T-cell (primary cell): Measurements from ENCODE around the gene ADSS2. TPM values are rescaled to one million over a fixed set of nuclear protein-coding genes. Genes with fewer than 3 reads are reported as not detected.

Experiments
- ATAC-seq, 4 experiments: fragments of 200-7000 bp in 3 of 4; fragments of 150-1000 bp in 1 of 4; cut with Tn5 transposase; replicated peaks in 1 of 4; 1 replicate in 3 of 4; 2 replicates in 1 of 4; pipeline ENCODE4 v1.10.0; 2021; ENCODE audit warnings: moderate library complexity in 3 of 4, mild to moderate bottlenecking in 2 of 4, moderate number of reproducible peaks in 1 of 4
- CTCF ChIA-PET, 2 donors: fragments of 300-600 bp; sonication (Branson Sonifier 250); formaldehyde crosslinking; loops; one replicate each; lab custom pipeline; 2022; ENCODE audit warnings: antibody characterized with exemption in 2 of 2; lab: Charles Lee
- POLR2A ChIA-PET, 2 donors: fragments of 300-600 bp; sonication (Branson Sonifier 250); formaldehyde crosslinking; loops; one replicate each; lab custom pipeline; 2022; ENCODE audit warnings: antibody characterized with exemption in 2 of 2; lab: Charles Lee
- DNase-seq, 35 experiments: peaks; one replicate each; pipeline versions ENCODE4 v3.0.0 to v3.0.0-alpha.2; 2013 to 2023
- H3K27ac ChIP-seq: one replicate; pipeline ENCODE4 v1.5.1; 2013; ENCODE audit warnings: low read length
- H3K27me3 ChIP-seq, 2 experiments: replicated peaks in 1 of 2; 1 replicate in 1 of 2; 2 replicates in 1 of 2; pipeline versions ENCODE4 v1.6.1 to v1.7.0; 2013; ENCODE audit warnings: low read length in 1 of 2, mixed read lengths in 1 of 2; ENCODE audit not compliant: control insufficient read depth in 2 of 2, insufficient read depth in 2 of 2; ENCODE audit errors: extremely low read depth in 1 of 2
- H3K36me3 ChIP-seq, 2 donors: 1 replicate in 1 of 2; 2 replicates in 1 of 2; pipeline versions ENCODE4 v1.6.1 to v1.7.0; 2013; ENCODE audit warnings: low read length in 1 of 2; ENCODE audit not compliant: control insufficient read depth in 2 of 2, insufficient read depth in 1 of 2; ENCODE audit errors: extremely low read depth in 1 of 2
- H3K4me1 ChIP-seq, 2 experiments: 1 replicate in 1 of 2; 2 replicates in 1 of 2; pipeline versions ENCODE4 v1.6.1 to v1.7.0; 2013; ENCODE audit warnings: low read length in 2 of 2, mixed read lengths in 1 of 2; ENCODE audit not compliant: insufficient read depth in 2 of 2, control insufficient read depth in 1 of 2; ENCODE audit errors: extremely low read depth in 1 of 2
- H3K4me3 ChIP-seq, 2 donors: 1 replicate in 1 of 2; 2 replicates in 1 of 2; pipeline versions ENCODE4 v1.5.1 to v1.7.0; 2013; ENCODE audit warnings: mild to moderate bottlenecking in 2 of 2, low read length in 1 of 2, moderate library complexity in 1 of 2; ENCODE audit not compliant: control insufficient read depth in 1 of 2; ENCODE audit errors: extremely low read depth in 1 of 2
- H3K9me3 ChIP-seq: 2 replicates; pipeline ENCODE4 v1.7.0; 2013
- H3K27ac Mint-ChIP-seq, 2 donors: one replicate each; pipeline ENCODE4 v1.8.0; 2020 to 2021; ENCODE audit warnings: mild to moderate bottlenecking in 2 of 2, mixed read lengths in 2 of 2
- H3K27me3 Mint-ChIP-seq, 2 donors: one replicate each; pipeline ENCODE4 v1.8.0; 2021 to 2022; ENCODE audit warnings: mixed read lengths in 2 of 2
- H3K36me3 Mint-ChIP-seq: one replicate; pipeline ENCODE4 v1.8.0; 2021; ENCODE audit warnings: mixed read lengths
- H3K4me1 Mint-ChIP-seq, 3 donors: one replicate each; pipeline ENCODE4 v1.8.0; 2020 to 2022; ENCODE audit warnings: mixed read lengths in 3 of 3, mild to moderate bottlenecking in 1 of 3
- H3K4me3 Mint-ChIP-seq, 3 donors: one replicate each; pipeline ENCODE4 v1.8.0; 2020 to 2022; ENCODE audit warnings: mild to moderate bottlenecking in 3 of 3, mixed read lengths in 3 of 3, moderate library complexity in 3 of 3
- H3K9me3 Mint-ChIP-seq, 3 donors: one replicate each; pipeline ENCODE4 v1.8.0; 2020 to 2022; ENCODE audit warnings: mixed read lengths in 3 of 3
- WGBS: methylation state at CpG from one replicate; pipeline ENCODE4 v1.1.5; 2013; ENCODE audit warnings: missing lambda C conversion rate; ENCODE audit not compliant: insufficient coverage; 5-methylcytosine and 5-hydroxymethylcytosine counted together
- total RNA-seq, 35 experiments: library from RNA in 6 of 35; stranded (reverse) in 6 of 35; fragments of 120-200 nt in 1 of 35; gene quantifications; one replicate each; pipeline versions ENCODE4 v1.2.1 to v1.2.4 and lab custom pipeline; 2013 to 2026

The ADSS2 gene
- total RNA-seq, 5 donors from 2014 or later (not counting 1 experiment from before 2014, with no cell fraction given), result 49.6 to 53.4 (median 51.6) TPM

- ATAC-seq (no peak), DNase-seq (no peak)
- CTCF ChIA-PET, result interaction anchor here in 1 of 2 donors (0.6 kb wide), 1 partner anchor 359 kb away, joined by 3 read pairs; no protein-coding TSS in a partner anchor
- H3K9me3 ChIP-seq, result no peaks in the 10 kb centered on the region
- no peaks in the 10 kb centered on the region for H3K27me3 ChIP-seq
- H3K4me3 Mint-ChIP-seq, result no peak overlapping the region
- H3K4me3 ChIP-seq, result no peak overlapping the region
- peaks cover 7 to 13% of the 10 kb centered on the region in 2 experiments for H3K4me1 ChIP-seq
- peaks cover 21% of the 10 kb centered on the region for H3K36me3 Mint-ChIP-seq
- peaks cover 0 to 4% of the 10 kb centered on the region in 2 donors for H3K36me3 ChIP-seq
- H3K4me1 Mint-ChIP-seq, result peaks cover 67 to 71% (median 68%) of the 10 kb centered on the region in 3 donors
- no peak overlapping the region for H3K27ac Mint-ChIP-seq
- no peak overlapping the region for H3K27ac ChIP-seq
- no peaks in the 10 kb centered on the region for H3K27me3 Mint-ChIP-seq
- no peaks in the 10 kb centered on the region for H3K9me3 Mint-ChIP-seq
- no CpG with 5 or more reads among the region's 2 CpGs for WGBS
- POLR2A ChIA-PET, result interaction anchor here in 1 of 2 donors (0.5 to 0.6 kb wide), 2 partner anchors 12 to 764 kb away, joined by 3 to 4 read pairs; no protein-coding TSS in a partner anchor
Observed at GRCh38 chr1:244442850-244443249, 8.9 kb downstream of the ADSS2 start.

DNA sequence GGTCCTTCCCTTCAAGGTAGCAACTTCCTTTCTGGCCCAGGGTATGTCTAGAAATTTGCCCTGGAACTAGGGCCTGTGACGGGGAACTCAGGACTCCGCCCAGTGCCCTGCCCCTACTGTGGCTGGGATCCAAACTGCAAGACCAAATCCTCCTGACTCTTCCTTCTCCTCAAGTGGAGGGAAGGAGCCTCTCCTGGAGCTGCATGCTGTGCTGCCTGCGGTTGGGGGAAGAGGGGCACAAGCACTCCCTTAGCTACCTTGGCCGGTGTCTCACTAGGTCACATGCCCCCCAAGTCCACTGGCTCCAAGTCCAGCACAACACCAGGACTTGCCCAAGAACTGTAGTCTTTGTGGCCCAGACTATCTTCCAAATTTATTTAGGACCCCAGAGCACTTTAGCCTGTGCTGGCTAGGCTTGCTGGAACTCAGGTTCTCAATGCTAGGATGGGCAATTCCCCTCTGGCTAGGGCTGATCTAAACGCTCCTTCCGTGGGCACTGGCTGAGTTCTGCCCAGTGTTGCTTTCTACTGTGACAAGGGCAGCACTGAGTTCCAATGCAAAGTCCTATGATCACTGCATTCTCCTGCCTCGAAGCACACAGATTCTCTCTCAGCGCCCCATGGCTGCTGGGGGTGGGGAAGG is 12.2 kb downstream of the ADSS2 start:
- no peaks in the 10 kb centered on the region for H3K27me3 Mint-ChIP-seq
- Histone ChIP-seq H3K9me3 (no peaks in the 10 kb centered on the region), H3K4me1 (peaks cover 0 to 10% of the 10 kb centered on the region in 2 experiments), H3K4me3 (no peak overlapping the region), H3K27me3 (no peaks in the 10 kb centered on the region), H3K36me3 (peaks cover 3 to 18% of the 10 kb centered on the region in 2 donors), H3K27ac (no peak overlapping the region)
- DNase-seq (no peak), ATAC-seq (no peak)
- ChIA-PET CTCF (no interaction called here), POLR2A (interaction anchor here in 1 of 2 donors (0.8 kb wide), 1 partner anchor 10 kb away, joined by 3 read pairs; no protein-coding TSS in a partner anchor)
- H3K4me3 Mint-ChIP-seq, result no peak overlapping the region
- WGBS, result 80% methylated on average over 4 of the region's 8 CpGs
- peaks cover 39 to 58% (median 51%) of the 10 kb centered on the region in 3 donors for H3K4me1 Mint-ChIP-seq
- H3K27ac Mint-ChIP-seq, result no peak overlapping the region
- H3K9me3 Mint-ChIP-seq, result no peaks in the 10 kb centered on the region
- peaks cover 27% of the 10 kb centered on the region for H3K36me3 Mint-ChIP-seq

DNA sequence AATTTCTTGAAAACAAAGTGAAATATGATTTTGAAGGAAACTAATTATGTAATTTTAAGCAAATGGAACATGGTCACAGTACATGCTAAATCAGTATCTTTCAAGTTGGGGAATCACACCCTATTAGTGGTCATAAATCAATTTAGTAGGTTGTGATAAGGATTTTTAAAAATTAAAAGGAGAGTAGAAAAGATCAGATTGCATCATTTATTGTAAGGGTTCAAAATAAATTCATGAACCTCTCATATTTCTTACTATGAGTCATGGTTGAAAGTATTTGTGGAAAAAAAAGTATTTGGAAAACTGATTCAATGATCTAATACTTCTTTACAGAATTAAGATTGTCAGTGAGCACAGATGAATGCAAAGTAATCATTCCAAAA is 14.6 kb downstream of the ADSS2 start:
- CTCF ChIA-PET, result no interaction called here
- Mint-ChIP-seq H3K27me3 (no peaks in the 10 kb centered on the region), H3K36me3 (peaks cover 36% of the 10 kb centered on the region), H3K4me3 (no peak overlapping the region), H3K27ac (no peak overlapping the region), H3K4me1 (peaks cover 29 to 43% (median 38%) of the 10 kb centered on the region in 3 donors), H3K9me3 (no peaks in the 10 kb centered on the region)
- Histone ChIP-seq H3K9me3 (no peaks in the 10 kb centered on the region), H3K36me3 (peaks cover 8 to 28% of the 10 kb centered on the region in 2 donors), H3K27me3 (no peaks in the 10 kb centered on the region), H3K27ac (no peak overlapping the region), H3K4me3 (no peak overlapping the region), H3K4me1 (peaks cover 0 to 7% of the 10 kb centered on the region in 2 experiments)
- DNase-seq (no peak), ATAC-seq (no peak)
- POLR2A ChIA-PET, result no interaction called here

DNA sequence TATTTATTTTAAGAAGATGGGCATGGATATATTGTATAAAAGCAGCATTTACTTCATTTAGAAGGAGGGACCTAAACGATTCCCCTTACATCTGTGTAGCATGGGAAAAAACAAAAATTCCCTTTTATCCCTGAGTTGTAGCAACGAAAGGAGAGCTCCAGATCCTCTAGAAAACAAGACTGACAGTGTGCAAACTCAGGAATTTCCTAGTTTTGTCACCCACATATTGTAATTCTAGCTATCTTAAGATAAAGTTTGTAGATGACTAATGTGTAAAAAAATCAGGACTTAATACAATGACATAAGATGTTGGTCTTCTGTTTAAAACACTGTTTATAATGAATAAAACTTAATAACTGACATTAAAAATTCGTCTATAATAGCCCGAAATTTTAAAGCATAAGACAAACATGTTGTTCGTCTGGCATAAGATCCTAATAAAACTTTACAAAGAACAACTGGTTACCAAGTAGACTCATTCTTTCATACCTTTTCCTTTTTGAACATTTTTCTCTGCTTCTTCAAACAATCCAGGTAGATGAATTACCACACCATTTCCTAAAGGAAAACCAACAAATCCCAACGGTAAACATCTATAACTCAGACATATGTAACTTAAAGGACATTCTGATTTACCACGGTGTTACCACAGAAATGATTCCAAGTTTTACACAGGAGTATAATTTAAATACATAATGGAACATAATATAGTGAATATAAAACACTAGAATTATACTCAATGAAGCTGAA is 15.2 kb downstream of the ADSS2 start:
- H3K27me3 ChIP-seq, result no peaks in the 10 kb centered on the region
- H3K4me1 ChIP-seq, result peaks cover 0 to 7% of the 10 kb centered on the region in 2 experiments
- ChIA-PET POLR2A (no interaction called here), CTCF (no interaction called here)
- DNase-seq, result no peak
- H3K27me3 Mint-ChIP-seq, result no peaks in the 10 kb centered on the region
- H3K9me3 ChIP-seq, result no peaks in the 10 kb centered on the region
- H3K27ac Mint-ChIP-seq, result no peak overlapping the region
- H3K9me3 Mint-ChIP-seq, result no peaks in the 10 kb centered on the region
- H3K36me3 Mint-ChIP-seq, result peaks cover 41% of the 10 kb centered on the region
- H3K36me3 ChIP-seq, result peaks cover 8 to 33% of the 10 kb centered on the region in 2 donors
- no peak overlapping the region for H3K4me3 Mint-ChIP-seq
- no peak overlapping the region for H3K4me3 ChIP-seq
- WGBS, result 94% methylated on average over 3 of the region's 7 CpGs
- peaks cover 28 to 44% (median 36%) of the 10 kb centered on the region in 3 donors for H3K4me1 Mint-ChIP-seq
- ATAC-seq, result no peak
- no peak overlapping the region for H3K27ac ChIP-seq

DNA sequence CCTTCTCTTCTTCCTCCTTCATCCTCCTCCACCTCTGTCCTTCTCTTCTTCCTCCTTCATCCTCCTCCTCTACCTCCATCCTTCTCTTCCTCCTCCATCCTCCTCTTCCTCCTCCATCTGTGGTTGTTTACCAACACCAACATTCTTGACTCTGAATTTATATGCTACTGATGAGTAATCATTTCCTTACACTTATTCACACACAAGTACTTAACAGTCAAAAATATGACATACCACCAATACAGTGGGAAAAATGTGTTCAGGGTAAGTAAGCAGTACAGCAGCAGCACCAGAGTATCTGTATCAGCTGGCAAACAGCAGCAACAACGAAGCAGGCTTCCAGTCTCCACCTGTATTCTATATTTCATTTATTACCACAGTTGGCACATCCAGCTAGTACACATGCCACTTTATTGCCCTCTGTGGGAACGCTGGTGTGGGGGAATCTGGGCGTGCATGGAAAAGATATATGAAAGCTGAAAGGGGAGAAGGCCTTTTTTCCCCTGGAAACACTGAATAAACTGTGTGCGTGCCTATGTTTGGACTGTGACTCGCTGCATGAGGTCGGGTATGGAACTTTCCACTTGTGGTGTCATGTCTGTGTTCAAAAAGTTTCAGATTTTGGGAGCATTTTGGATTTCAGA is 16.0 kb downstream of the ADSS2 start:
- Mint-ChIP-seq H3K36me3 (peaks cover 43% of the 10 kb centered on the region), H3K4me1 (peaks cover 28 to 43% (median 36%) of the 10 kb centered on the region in 3 donors), H3K27ac (peak overlapping the region in 1 of 2 donors; percentile 12), H3K27me3 (no peaks in the 10 kb centered on the region), H3K9me3 (no peaks in the 10 kb centered on the region), H3K4me3 (no peak overlapping the region)
- CTCF ChIA-PET, result no interaction called here
- no peaks in the 10 kb centered on the region for H3K9me3 ChIP-seq
- H3K4me1 ChIP-seq, result peaks cover 0 to 7% of the 10 kb centered on the region in 2 experiments
- WGBS, result 63% methylated on average over 2 of the region's 6 CpGs
- ATAC-seq, result no peak
- POLR2A ChIA-PET, result no interaction called here
- H3K27me3 ChIP-seq, result no peaks in the 10 kb centered on the region
- no peak overlapping the region for H3K27ac ChIP-seq
- DNase-seq, result no peak
- no peak overlapping the region for H3K4me3 ChIP-seq
- H3K36me3 ChIP-seq, result peaks cover 8 to 33% of the 10 kb centered on the region in 2 donors

GRCh38 chr1:244431166-244431565 is 20.5 kb downstream of the ADSS2 start:
- no peaks in the 10 kb centered on the region for H3K9me3 Mint-ChIP-seq
- Histone ChIP-seq H3K36me3 (peaks cover 8 to 41% of the 10 kb centered on the region in 2 donors), H3K9me3 (no peaks in the 10 kb centered on the region), H3K27ac (no peak overlapping the region), H3K4me3 (no peak overlapping the region), H3K27me3 (no peaks in the 10 kb centered on the region), H3K4me1 (no peaks in the 10 kb centered on the region)
- DNase-seq, result no peak
- no peak overlapping the region for H3K4me3 Mint-ChIP-seq
- H3K27me3 Mint-ChIP-seq, result no peaks in the 10 kb centered on the region
- no peak for ATAC-seq
- CTCF ChIA-PET, result interaction anchor here in 1 of 2 donors (0.8 kb wide), 1 partner anchor 17 kb away, joined by 4 read pairs; no protein-coding TSS in a partner anchor
- peaks cover 44% of the 10 kb centered on the region for H3K36me3 Mint-ChIP-seq
- H3K27ac Mint-ChIP-seq, result no peak overlapping the region
- POLR2A ChIA-PET, result interaction anchor here in 1 of 2 donors (0.6 to 1.0 kb wide), 5 partner anchors 11 to 24 kb away, joined by 3 to 6 read pairs (median 3); no protein-coding TSS in a partner anchor
- peaks cover 4 to 26% (median 19%) of the 10 kb centered on the region in 3 donors for H3K4me1 Mint-ChIP-seq
